ENCODE measurements around the gene SSPN. TPM values are rescaled to one million over a fixed set of nuclear protein-coding genes. Genes with fewer than 3 reads are reported as not detected.

The SSPN gene
- total RNA-seq, 1 donor from 2014 or later: 1.7 TPM

GRCh38 chr12:26276709-26277108 lies 81.3 kb downstream of the SSPN start:
- no peak overlapping the region for H3K4me3 ChIP-seq (ENCODE audit: low read depth, low read length)
- H3K27me3 ChIP-seq (ENCODE audit: control insufficient read depth, insufficient read depth, low read length): no peaks in the 10 kb centered on the region
- no peak for DNase-seq (ENCODE audit: low read depth)
- H3K36me3 ChIP-seq (ENCODE audit: control insufficient read depth, insufficient read depth, low read length): no peaks in the 10 kb centered on the region
- no peak for TF ChIP-seq CTCF (IDR thresholded peaks at IDR 0.05; ENCODE audit: insufficient read depth, low read length, poor library complexity, severe bottlenecking)

DNA sequence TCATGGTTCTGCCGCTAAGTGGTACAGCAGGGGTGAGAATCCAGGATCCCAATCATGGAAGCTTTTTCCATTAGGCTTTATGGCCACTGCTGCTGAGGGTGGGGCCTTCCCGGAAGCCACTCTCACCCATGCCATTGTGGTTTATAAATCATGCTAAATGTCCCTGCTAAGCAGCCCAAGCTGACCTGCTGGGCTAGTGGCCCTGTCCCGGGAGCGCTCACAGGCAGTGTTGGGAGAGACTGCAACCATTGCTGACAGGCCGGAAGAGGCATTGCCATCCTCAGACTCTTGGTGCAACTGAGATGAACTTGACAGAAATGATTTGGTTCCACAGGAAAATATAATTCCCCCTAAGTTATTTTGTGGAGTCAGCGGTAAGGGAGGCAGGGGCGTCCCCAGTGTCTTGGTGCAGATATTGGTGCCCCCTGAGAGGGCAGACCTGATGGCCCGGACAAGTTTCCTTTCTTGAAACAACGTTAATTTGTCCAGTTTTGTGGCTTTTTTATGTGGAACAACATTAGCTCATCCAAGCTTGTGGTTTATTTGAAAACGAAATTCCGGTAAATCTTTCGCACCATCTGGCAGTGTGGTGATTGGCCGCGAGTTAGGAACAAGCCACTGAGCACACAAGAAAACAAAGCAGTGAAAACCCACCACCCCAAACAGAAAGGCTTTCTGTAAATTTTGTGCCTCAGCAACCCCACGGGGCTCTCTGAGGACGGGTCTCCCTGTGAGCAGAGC lies 82.3 kb downstream of the SSPN start:
- no peak for DNase-seq (ENCODE audit: low read depth)
- Histone ChIP-seq H3K4me3 (ENCODE audit: low read depth, low read length) (no peak overlapping the region), H3K36me3 (ENCODE audit: control insufficient read depth, insufficient read depth, low read length) (no peaks in the 10 kb centered on the region), H3K27me3 (ENCODE audit: control insufficient read depth, insufficient read depth, low read length) (no peaks in the 10 kb centered on the region)
- TF ChIP-seq CTCF (IDR thresholded peaks at IDR 0.05; ENCODE audit: insufficient read depth, low read length, poor library complexity, severe bottlenecking): no peak

- no peak for TF ChIP-seq CTCF (IDR thresholded peaks at IDR 0.05; ENCODE audit: insufficient read depth, low read length, poor library complexity, severe bottlenecking)
- no peak for DNase-seq (ENCODE audit: low read depth)
- H3K36me3 ChIP-seq (ENCODE audit: control insufficient read depth, insufficient read depth, low read length): no peaks in the 10 kb centered on the region
- H3K4me3 ChIP-seq (ENCODE audit: low read depth, low read length): no peak overlapping the region
- no peaks in the 10 kb centered on the region for H3K27me3 ChIP-seq (ENCODE audit: control insufficient read depth, insufficient read depth, low read length)
Observed at GRCh38 chr12:26278266-26278665, 82.9 kb downstream of the SSPN start.

- no peaks in the 10 kb centered on the region for H3K36me3 ChIP-seq (ENCODE audit: control insufficient read depth, insufficient read depth, low read length)
- no peak overlapping the region for H3K4me3 ChIP-seq (ENCODE audit: low read depth, low read length)
- no peaks in the 10 kb centered on the region for H3K27me3 ChIP-seq (ENCODE audit: control insufficient read depth, insufficient read depth, low read length)
- TF ChIP-seq CTCF (IDR thresholded peaks at IDR 0.05; ENCODE audit: insufficient read depth, low read length, poor library complexity, severe bottlenecking): no peak
- no peak for DNase-seq (ENCODE audit: low read depth)
Observed at GRCh38 chr12:26278666-26279065, 83.3 kb downstream of the SSPN start.

DNA sequence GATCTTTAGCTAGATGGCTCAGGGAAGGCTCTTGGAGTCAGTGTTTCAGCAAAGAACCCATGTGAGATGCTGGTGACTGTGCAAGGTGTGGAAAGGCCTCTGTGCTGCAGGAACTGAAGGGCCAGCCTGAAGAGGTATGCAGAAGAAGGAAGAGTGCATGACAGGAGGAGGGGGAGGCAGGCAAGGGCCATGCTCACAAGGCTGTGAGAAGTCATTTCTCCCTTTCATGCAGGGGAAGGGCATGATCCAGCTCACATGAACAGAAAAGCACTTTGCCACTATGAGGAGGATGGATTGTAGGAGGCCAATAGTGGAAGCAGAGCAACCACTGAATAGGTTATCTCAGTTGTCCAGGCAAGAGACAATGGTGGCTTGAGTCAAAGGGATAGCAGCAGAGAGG lies 83.7 kb downstream of the SSPN start:
- no peak for DNase-seq (ENCODE audit: low read depth)
- H3K36me3 ChIP-seq (ENCODE audit: control insufficient read depth, insufficient read depth, low read length): no peaks in the 10 kb centered on the region
- no peak overlapping the region for H3K4me3 ChIP-seq (ENCODE audit: low read depth, low read length)
- TF ChIP-seq CTCF (IDR thresholded peaks at IDR 0.05; ENCODE audit: insufficient read depth, low read length, poor library complexity, severe bottlenecking): no peak
- H3K27me3 ChIP-seq (ENCODE audit: control insufficient read depth, insufficient read depth, low read length): no peaks in the 10 kb centered on the region

GRCh38 chr12:26279908-26280307 lies 84.5 kb downstream of the SSPN start:
- DNase-seq (ENCODE audit: low read depth): no peak
- no peak for TF ChIP-seq CTCF (IDR thresholded peaks at IDR 0.05; ENCODE audit: insufficient read depth, low read length, poor library complexity, severe bottlenecking)

More at GRCh38 chr12:26279908-26280307, 84.5 kb downstream of the SSPN start:
- Histone ChIP-seq H3K36me3 (ENCODE audit: control insufficient read depth, insufficient read depth, low read length) (no peaks in the 10 kb centered on the region), H3K4me3 (ENCODE audit: low read depth, low read length) (no peak overlapping the region), H3K27me3 (ENCODE audit: control insufficient read depth, insufficient read depth, low read length) (no peaks in the 10 kb centered on the region)

All from kidney epithelial cell (primary cell).